Measurements from ENCODE around the gene ZFTA.
"Not testable (repeated sequence)": the region's sequence is repeated elsewhere in the genome, so short reads cannot be mapped to it uniquely, and the experiment has no call there.

The ZFTA gene

DNA sequence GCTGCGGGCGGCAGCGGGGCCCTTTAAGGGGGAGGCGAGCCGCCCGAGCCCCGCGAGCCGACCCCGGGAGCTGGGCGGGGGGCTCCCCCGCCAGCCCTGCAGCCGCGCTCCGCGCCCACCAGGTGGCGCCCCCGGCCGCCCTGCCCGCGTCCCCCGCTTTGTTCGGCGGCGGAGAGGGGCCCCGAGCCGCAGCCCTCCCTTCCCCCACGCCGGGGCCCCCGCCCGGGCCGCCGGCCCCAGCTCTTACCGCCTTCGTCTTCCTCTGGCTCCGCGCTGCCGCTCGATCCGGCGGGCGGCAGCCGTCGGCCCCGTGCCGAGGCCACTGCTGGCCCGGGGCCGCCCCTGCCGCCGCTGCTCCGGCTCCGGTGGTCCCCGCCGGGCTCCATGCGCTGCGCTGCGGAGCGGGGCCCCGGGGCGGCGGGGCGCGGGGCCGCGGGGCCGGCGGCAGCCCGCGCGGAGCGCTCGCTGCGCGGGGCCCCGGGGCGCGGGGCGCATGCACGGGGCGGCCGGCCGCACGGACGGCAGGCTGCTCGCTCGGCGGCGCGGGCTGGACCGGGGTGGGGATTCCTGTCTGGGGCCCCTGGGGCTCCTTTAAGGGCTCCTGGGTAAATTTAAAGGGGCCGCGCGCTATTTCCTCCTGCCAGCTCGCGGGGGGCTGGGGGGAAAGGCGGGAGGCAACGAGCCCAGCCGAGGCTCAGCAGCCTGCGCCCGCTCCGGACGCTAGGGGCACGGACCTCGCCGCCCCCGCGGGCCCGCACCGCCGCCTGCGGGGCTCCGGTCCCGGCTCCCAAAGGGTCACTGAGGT, at the start of gene ZFTA:
ZFTA (minus strand) TSS at position 539 of the 805 bp plus-strand sequence; CDS start at position 386, 153 bp downstream.
- DNase-seq: peak in 1 of 2 donors; percentile 17

- DNase-seq: no peak
Measured at GRCh38 chr11:63817758-63818498, 49.4 kb upstream of the ZFTA start.

DNA sequence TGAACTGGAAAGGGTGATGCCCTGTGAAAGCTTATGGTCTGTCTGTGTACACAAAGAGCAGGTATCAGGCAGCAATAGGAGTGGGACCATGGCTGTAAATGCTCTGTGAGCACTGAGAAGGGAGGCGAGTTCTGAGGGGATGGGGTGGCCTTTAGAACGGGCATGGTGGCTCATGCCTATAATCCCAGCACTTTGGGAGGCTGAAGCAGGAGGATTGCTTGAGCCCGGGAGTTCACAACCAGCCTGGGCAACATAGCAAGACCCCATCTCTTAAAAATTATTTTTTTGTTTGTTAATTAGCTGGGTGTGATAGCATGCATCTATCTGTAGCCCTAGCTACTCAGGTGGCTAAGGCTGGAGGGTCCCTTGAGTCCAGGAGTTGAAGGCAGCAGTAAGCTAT, 48.2 kb upstream of the ZFTA start:
- DNase-seq: no peak

DNA sequence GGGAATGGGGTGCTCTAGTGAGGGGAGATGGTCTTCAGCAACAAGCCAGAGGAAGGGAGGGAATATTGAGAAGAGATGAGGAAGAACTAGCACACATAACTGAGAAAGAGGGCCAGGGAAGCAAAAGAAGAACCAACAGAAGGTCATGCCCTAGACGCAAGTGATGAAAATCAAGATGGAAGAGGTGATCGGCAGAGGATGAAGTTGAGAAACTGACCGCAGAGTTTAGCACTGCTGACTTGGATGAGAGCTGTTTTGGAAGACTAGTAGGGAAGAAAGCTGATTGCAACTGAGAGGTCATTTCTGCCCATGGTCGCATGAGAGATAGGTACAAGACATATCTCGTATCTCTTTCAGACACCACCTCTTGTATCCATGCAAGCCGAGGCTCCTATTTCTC, 47.6 kb upstream of the ZFTA start:
- DNase-seq: no peak

- no peak for DNase-seq
Measured at GRCh38 chr11:63814383-63814736, 45.8 kb upstream of the ZFTA start.

- peak; percentile 9 to 47 for DNase-seq
Measured at GRCh38 chr11:63813563-63814382, 45.2 kb upstream of the ZFTA start.

- DNase-seq: peak in 1 of 2 donors; percentile 47
Measured at GRCh38 chr11:63813035-63813562, 44.5 kb upstream of the ZFTA start, which contains the start of gene SPINDOC. SPINDOC (plus strand) TSS chr11:63813456; CDS start chr11:63813687, 231 bp downstream.

GRCh38 chr11:63811522-63811921, 42.9 kb upstream of the ZFTA start:
- no peak for DNase-seq

GRCh38 chr11:63810383-63810782, 41.8 kb upstream of the ZFTA start:
- DNase-seq: not testable (repeated sequence)

DNA sequence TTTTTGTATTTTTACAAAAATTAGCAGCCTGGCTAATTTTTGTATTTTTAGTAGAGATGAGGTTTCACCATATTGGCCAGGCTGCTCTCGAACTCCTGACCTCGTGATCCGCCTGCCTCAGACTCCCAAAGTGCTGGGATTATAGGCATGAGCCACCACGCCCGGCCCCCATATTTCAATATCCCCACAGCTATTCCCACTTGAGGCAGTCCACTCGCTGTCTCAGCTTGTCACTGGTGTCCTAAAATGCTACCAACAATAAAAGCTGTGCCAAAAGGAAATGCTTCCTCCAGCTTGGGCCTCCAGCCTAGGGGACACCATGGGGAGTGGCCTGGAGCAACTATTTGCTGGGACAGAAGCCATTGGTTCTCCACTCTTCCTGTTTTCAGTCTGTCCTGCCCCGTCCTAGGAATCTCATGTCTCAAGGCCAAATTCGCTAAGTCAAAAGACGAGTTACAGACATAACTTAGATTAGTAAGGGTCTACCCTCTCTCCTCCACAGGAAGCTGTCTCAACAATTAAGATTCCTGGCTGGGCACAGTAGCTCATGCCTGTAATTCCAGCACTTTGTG, 37.4 kb upstream of the ZFTA start:
- DNase-seq: no peak

- no peak for DNase-seq
Measured at GRCh38 chr11:63804259-63804658, 35.7 kb upstream of the ZFTA start.

GRCh38 chr11:63802637-63803414, 34.3 kb upstream of the ZFTA start:
- DNase-seq: no peak

GRCh38 chr11:63800921-63801320, 32.3 kb upstream of the ZFTA start:
- no peak for DNase-seq

DNA sequence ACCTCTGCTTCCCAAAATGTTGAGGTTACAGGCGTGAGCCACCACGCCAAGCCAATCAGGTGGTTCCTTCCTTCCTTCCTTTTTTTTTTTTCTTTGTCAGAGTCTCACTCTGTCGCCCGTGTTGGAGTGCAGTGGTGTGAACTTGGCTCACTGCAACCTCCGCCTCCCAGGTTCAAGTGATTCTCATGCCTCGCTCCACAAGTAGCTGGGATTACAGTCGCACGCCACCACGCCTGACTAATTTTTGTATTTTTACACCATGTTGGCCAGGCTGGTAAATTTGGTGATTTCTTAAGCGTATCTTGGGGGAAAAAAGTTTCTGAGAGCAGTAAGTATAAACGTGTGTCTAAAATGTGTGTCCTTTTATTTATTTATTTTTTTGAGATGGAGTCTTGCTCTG, 26.5 kb upstream of the ZFTA start:
- no peak for DNase-seq

GRCh38 chr11:63793161-63793560, 24.6 kb upstream of the ZFTA start:
- no peak for DNase-seq

GRCh38 chr11:63791495-63792167, 23.1 kb upstream of the ZFTA start:
- no peak for DNase-seq

GRCh38 chr11:63785823-63786222, 17.2 kb upstream of the ZFTA start:
- DNase-seq: no peak

- no peak for DNase-seq
Measured at GRCh38 chr11:63783925-63784592, 15.5 kb upstream of the ZFTA start.

GRCh38 chr11:63782749-63783148, 14.2 kb upstream of the ZFTA start:
- no peak for DNase-seq

- DNase-seq: no peak
Measured at GRCh38 chr11:63779039-63779438, 10.5 kb upstream of the ZFTA start.

- DNase-seq: no peak
Measured at GRCh38 chr11:63775191-63775590, 6.6 kb upstream of the ZFTA start.

Measured in bone marrow (tissue), 2 donors.